GM20000 (cell line): ENCODE data around the gene NR2E3.

ENCODE experiments used
- DNase-seq: peaks from one replicate; pipeline ENCODE4 v3.0.0; 2012; ENCODE audit warnings: low spot score
- CTCF ChIP-seq: IDR thresholded peaks from 2 replicates; pipeline ENCODE4 v1.5.1; 2012; ENCODE audit warnings: mild to moderate bottlenecking, control low read depth; ENCODE audit errors: extremely low read depth, missing control alignments

NR2E3 gene

GRCh38 chr15:71784719-71785118 is 25.6 kb upstream of the NR2E3 start:
- DNase-seq: no peak
- peak; percentile 9 for TF ChIP-seq CTCF

- no peak for TF ChIP-seq CTCF
- no peak for DNase-seq
Measured at GRCh38 chr15:71785996-71786395, 24.4 kb upstream of the NR2E3 start.

- no peak for DNase-seq
- no peak for TF ChIP-seq CTCF
Measured at GRCh38 chr15:71786673-71787072, 23.7 kb upstream of the NR2E3 start.

GRCh38 chr15:71788646-71789579 is 21.4 kb upstream of the NR2E3 start:
- no peak for DNase-seq
- TF ChIP-seq CTCF: no peak

GRCh38 chr15:71789616-71790015 is 20.7 kb upstream of the NR2E3 start:
- no peak for DNase-seq
- no peak for TF ChIP-seq CTCF

- no peak for DNase-seq
- TF ChIP-seq CTCF: no peak
Measured at GRCh38 chr15:71790081-71790480, 20.3 kb upstream of the NR2E3 start.

- DNase-seq: no peak
- TF ChIP-seq CTCF: no peak
Measured at GRCh38 chr15:71791975-71792374, 18.4 kb upstream of the NR2E3 start.
